GM23338 (cell line): ENCODE measurements around the gene COX10. TPM values are rescaled to one million over a fixed set of nuclear protein-coding genes. Genes with fewer than 3 reads are reported as not detected.

Source experiments
- ATAC-seq: fragments of 200-7000 bp; cut with Tn5 transposase; 3 replicates; pipeline ENCODE4 v1.9.1; 2020
- DNase-seq: peaks from one replicate; pipeline ENCODE4 v3.0.0-alpha.2; 2015; ENCODE audit warnings: low spot score
- H2AFZ ChIP-seq: fragments of 200-600 bp; sonication (generic); 2 replicates; pipeline ENCODE4 v1.8.0; 2016; ENCODE audit warnings: antibody characterized with exemption, mild to moderate bottlenecking, moderate library complexity
- H3F3A ChIP-seq: fragments of 200-600 bp; sonication (generic); replicated peaks from 2 replicates; pipeline ENCODE4 v1.8.0; 2017; ENCODE audit warnings: antibody characterized with exemption, mixed run types, low read depth
- H3K27ac ChIP-seq: fragments of 200-600 bp; sonication (generic); 2 replicates; pipeline ENCODE4 v1.6.1; 2016; ENCODE audit warnings: low read depth
- H3K27me3 ChIP-seq: fragments of 200-600 bp; sonication (generic); 2 replicates; pipeline ENCODE4 v1.8.0; 2016; ENCODE audit warnings: mild to moderate bottlenecking, mixed run types, moderate library complexity; ENCODE audit not compliant: insufficient read depth
- H3K36me3 ChIP-seq: fragments of 200-600 bp; sonication (generic); 2 replicates; pipeline ENCODE4 v1.8.0; 2016; ENCODE audit warnings: mild to moderate bottlenecking; ENCODE audit not compliant: insufficient read depth
- H3K4me1 ChIP-seq: fragments of 200-600 bp; sonication (generic); 2 replicates; pipeline ENCODE4 v1.8.0; 2016; ENCODE audit warnings: mild to moderate bottlenecking, moderate library complexity; ENCODE audit not compliant: insufficient read depth
- H3K4me2 ChIP-seq: fragments of 200-600 bp; sonication (generic); 2 replicates; pipeline ENCODE4 v1.7.1; 2017; ENCODE audit warnings: mixed run types
- H3K4me3 ChIP-seq: fragments of 200-600 bp; sonication (generic); 2 replicates; pipeline ENCODE4 v1.6.1; 2016; ENCODE audit warnings: mixed run types
- H3K79me2 ChIP-seq: fragments of 200-600 bp; sonication (generic); replicated peaks from 2 replicates; pipeline ENCODE4 v1.8.0; 2017; ENCODE audit warnings: mild to moderate bottlenecking; ENCODE audit not compliant: insufficient read depth
- H3K9me2 ChIP-seq: fragments of 200-600 bp; sonication (generic); 2 replicates; pipeline ENCODE4 v1.8.0; 2017; ENCODE audit not compliant: insufficient read depth
- H4K20me1 ChIP-seq: fragments of 200-600 bp; sonication (generic); replicated peaks from 2 replicates; pipeline ENCODE4 v1.8.0; 2017; ENCODE audit warnings: mild to moderate bottlenecking; ENCODE audit not compliant: insufficient read depth
- H3K27ac Mint-ChIP-seq: 2 replicates; pipeline ENCODE4 v1.8.0; 2020; ENCODE audit warnings: inconsistent platforms, mild to moderate bottlenecking, moderate library complexity, mixed read lengths
- H3K27me3 Mint-ChIP-seq: 3 replicates; pipeline ENCODE4 v1.8.0; 2022; ENCODE audit warnings: low read depth, mild to moderate bottlenecking, moderate library complexity, mixed read lengths, inconsistent platforms; ENCODE audit not compliant: insufficient read depth, poor library complexity
- H3K36me3 Mint-ChIP-seq: 3 replicates; pipeline ENCODE4 v1.8.0; 2021; ENCODE audit warnings: low read depth, mild to moderate bottlenecking, inconsistent platforms, moderate library complexity, mixed read lengths
- H3K4me1 Mint-ChIP-seq: 3 replicates; pipeline ENCODE4 v1.8.0; 2020; ENCODE audit warnings: mild to moderate bottlenecking, inconsistent platforms, mixed read lengths
- H3K4me3 Mint-ChIP-seq: 3 replicates; pipeline ENCODE4 v1.8.0; 2021; ENCODE audit warnings: moderate library complexity, mild to moderate bottlenecking, inconsistent platforms, mixed read lengths
- H3K9me3 Mint-ChIP-seq: 3 replicates; pipeline ENCODE4 v1.8.0; 2020; ENCODE audit warnings: moderate library complexity, mild to moderate bottlenecking, inconsistent platforms, mixed read lengths
- CREB1 ChIP-seq: fragments of 250-450 bp; sonication (Bioruptor Pico); IDR thresholded peaks from 2 replicates; pipeline ENCODE4 v1.5.0; 2020; ENCODE audit warnings: low read depth, mild to moderate bottlenecking, moderate library complexity
- CTCF ChIP-seq, 2 experiments: fragments of 200-600 bp in 1 of 2; sonication (generic) in 1 of 2; conservative IDR thresholded peaks; 2 replicates each; pipeline versions ENCODE4 v1.5.1 to v1.6.1; 2016 to 2017; ENCODE audit warnings: antibody characterized with exemption in 2 of 2, low read depth in 2 of 2, mild to moderate bottlenecking in 2 of 2, moderate library complexity in 1 of 2
- EZH2 ChIP-seq: fragments of 200-600 bp; sonication (generic); IDR thresholded peaks from one replicate; pipeline ENCODE4 v1.8.0; 2017; ENCODE audit warnings: antibody characterized with exemption, mild to moderate bottlenecking, low read depth; ENCODE audit not compliant: unreplicated experiment
- JUNB ChIP-seq: IDR thresholded peaks from one replicate; pipeline ENCODE4 v1.6.1; 2016; ENCODE audit warnings: antibody characterized with exemption; ENCODE audit not compliant: unreplicated experiment
- NANOG ChIP-seq: IDR thresholded peaks from 2 replicates; pipeline ENCODE4 v1.6.1; 2016; ENCODE audit warnings: antibody characterized with exemption, borderline replicate concordance
- POLR2AphosphoS5 ChIP-seq: IDR thresholded peaks from 2 replicates; pipeline ENCODE4 v1.6.1; 2016; ENCODE audit warnings: antibody characterized with exemption, low read depth
- REST ChIP-seq: IDR thresholded peaks from one replicate; pipeline ENCODE4 v1.6.1; 2018; ENCODE audit warnings: antibody characterized with exemption; ENCODE audit not compliant: unreplicated experiment
- STAT1 ChIP-seq: IDR thresholded peaks from one replicate; pipeline ENCODE4 v1.6.1; 2016; ENCODE audit warnings: antibody characterized with exemption; ENCODE audit not compliant: unreplicated experiment
- ZNF114 ChIP-seq: fragments of 250-450 bp; sonication (Bioruptor Pico); IDR thresholded peaks from 2 replicates; pipeline ENCODE4 v1.5.0; 2020; ENCODE audit warnings: mild to moderate bottlenecking, moderate library complexity
- ZNF331 ChIP-seq: fragments of 250-450 bp; sonication (Bioruptor Pico); IDR thresholded peaks from 2 replicates; pipeline ENCODE4 v1.5.0; 2020; ENCODE audit warnings: low read depth, mild to moderate bottlenecking, moderate library complexity
- ZNF462 ChIP-seq: fragments of 250-450 bp; sonication (Bioruptor Pico); IDR thresholded peaks from 2 replicates; pipeline ENCODE4 v1.5.0; 2020; ENCODE audit warnings: mild to moderate bottlenecking, moderate library complexity
- polyA plus RNA-seq: library from polyadenylated mRNA; unstranded; fragments of >200 nt; fragmentation: Nextera tagmentation; extraction: Ambion mirVana; gene quantifications from 2 replicates; pipeline ENCODE4 v1.2.1, GENCODE V29; 2016
- total RNA-seq: library from RNA; depleted of rRNA; stranded (reverse); fragments of >200 nt; shearing (Covaris generic); gene quantifications from 2 replicates; pipeline ENCODE4 v1.2.3, GENCODE V29; 2014
- TF ChIP-seq, protein P1 (sequence below): IDR thresholded peaks from 2 replicates; pipeline ENCODE4 v1.6.1; 2016; ENCODE audit warnings: antibody characterized with exemption

Gene COX10
- total and polyA plus RNA-seq, 2 experiments from 2014 or later, result 25.7 to 46.6 TPM

DNA sequence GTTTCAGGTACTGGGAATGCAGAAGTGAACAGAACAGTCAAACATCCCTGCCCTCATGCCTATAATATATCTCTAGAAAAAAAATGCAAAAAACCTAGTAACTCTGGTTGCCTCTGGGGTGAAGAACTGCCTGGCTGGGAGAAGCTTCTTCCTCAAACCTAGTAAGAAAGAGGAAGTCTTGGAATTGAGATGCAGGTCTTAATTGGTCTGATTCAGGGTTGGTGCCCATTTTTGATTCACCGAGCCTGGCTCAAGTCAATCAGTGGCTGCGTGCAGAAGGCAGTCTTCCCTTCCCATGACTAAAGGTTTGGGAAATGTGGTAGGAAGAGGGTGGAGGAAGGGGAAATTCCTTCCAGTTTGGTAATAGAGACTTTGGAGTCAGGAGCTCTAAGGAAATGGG, 145.0 kb downstream of the COX10 start (continued):
- TF ChIP-seq, protein P1, sequence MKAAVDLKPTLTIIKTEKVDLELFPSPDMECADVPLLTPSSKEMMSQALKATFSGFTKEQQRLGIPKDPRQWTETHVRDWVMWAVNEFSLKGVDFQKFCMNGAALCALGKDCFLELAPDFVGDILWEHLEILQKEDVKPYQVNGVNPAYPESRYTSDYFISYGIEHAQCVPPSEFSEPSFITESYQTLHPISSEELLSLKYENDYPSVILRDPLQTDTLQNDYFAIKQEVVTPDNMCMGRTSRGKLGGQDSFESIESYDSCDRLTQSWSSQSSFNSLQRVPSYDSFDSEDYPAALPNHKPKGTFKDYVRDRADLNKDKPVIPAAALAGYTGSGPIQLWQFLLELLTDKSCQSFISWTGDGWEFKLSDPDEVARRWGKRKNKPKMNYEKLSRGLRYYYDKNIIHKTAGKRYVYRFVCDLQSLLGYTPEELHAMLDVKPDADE, result no peak
- TF ChIP-seq POLR2AphosphoS5, result no peak
- no peak for TF ChIP-seq CREB1

GRCh38 chr17:14222611-14223010, 153.3 kb downstream of the COX10 start:
- Mint-ChIP-seq H3K4me1 (no peaks in the 10 kb centered on the region; the same call in 2 of the 3 replicates), H3K4me3 (no peak overlapping the region), H3K27ac (no peak overlapping the region), H3K9me3 (peaks cover 7% of the 10 kb centered on the region), H3K27me3 (peaks cover 7% of the 10 kb centered on the region), H3K36me3 (peaks cover 8% of the 10 kb centered on the region; the same call in 2 of the 3 replicates)
- Histone ChIP-seq H3K36me3 (no peaks in the 10 kb centered on the region), H3F3A (no peaks in the 10 kb centered on the region), H3K27ac (no peak overlapping the region), H3K4me1 (no peaks in the 10 kb centered on the region), H3K27me3 (no peaks in the 10 kb centered on the region), H2AFZ (no peak overlapping the region), H3K4me3 (no peak overlapping the region), H3K9me2 (peaks cover 14% of the 10 kb centered on the region; the same call in 1 of the 2 replicates), H3K79me2 (no peaks in the 10 kb centered on the region), H3K4me2 (no peak overlapping the region), H4K20me1 (no peaks in the 10 kb centered on the region)
- no peak for DNase-seq
- ATAC-seq, result no peak
- TF ChIP-seq ZNF114 (CRISPR knock-in tag) (no peak), CTCF (conservative IDR thresholded peaks at IDR 0.05; ENCODE audit: low read depth in 2 of 2) (no peak), NANOG (no peak), CREB1 (no peak), ZNF331 (CRISPR knock-in tag) (no peak), JUNB (no peak), ZNF462 (CRISPR knock-in tag) (no peak), REST (no peak), EZH2 (no peak), STAT1 (no peak)
- TF ChIP-seq, protein P1, result no peak
